H1 (cell line): ENCODE results near the gene ACSL4. TPM values are rescaled to one million over a fixed set of nuclear protein-coding genes. Genes with fewer than 3 reads are reported as not detected.

Experiments
- BACH1 ChIP-seq: IDR thresholded peaks from 2 replicates; pipeline ENCODE4 v1.6.1; 2012; ENCODE audit warnings: low read length, improper control_type of control experiment
- CHD2 ChIP-seq: IDR thresholded peaks from 2 replicates; pipeline ENCODE4 v1.6.1; 2012; ENCODE audit warnings: low read length, improper control_type of control experiment
- CHD7 ChIP-seq: fragments of 300-600 bp; sonication (generic); IDR thresholded peaks from 2 replicates; pipeline ENCODE4 v1.7.1; 2012; ENCODE audit warnings: low read length, moderate library complexity, mild to moderate bottlenecking, inconsistent platforms; ENCODE audit not compliant: insufficient replicate concordance
- E2F6 ChIP-seq: IDR thresholded peaks from 2 replicates; pipeline ENCODE4 v1.6.1; 2012; ENCODE audit warnings: inconsistent platforms
- HDAC6 ChIP-seq: IDR thresholded peaks from one replicate; pipeline ENCODE4 v1.7.1; 2012; ENCODE audit warnings: low read depth, mild to moderate bottlenecking, inconsistent platforms, low read length, moderate library complexity
- KDM1A ChIP-seq: fragments of 200-600, 300-600 bp; sonication (generic); IDR thresholded peaks from 2 replicates; pipeline ENCODE4 v1.7.1; 2016; ENCODE audit warnings: mild to moderate bottlenecking, low read length, borderline replicate concordance
- NANOG ChIP-seq: IDR thresholded peaks from 2 replicates; pipeline ENCODE4 v1.6.1; 2011; ENCODE audit warnings: low read length, low read depth, mild to moderate bottlenecking, inconsistent platforms; ENCODE audit not compliant: insufficient read depth, poor library complexity, severe bottlenecking
- RFX5 ChIP-seq: IDR thresholded peaks from 2 replicates; pipeline ENCODE4 v1.6.1; 2011; ENCODE audit warnings: low read depth, low read length, improper control_type of control experiment, borderline replicate concordance
- SIN3A ChIP-seq, 2 experiments: IDR thresholded peaks in 1 of 2; conservative IDR thresholded peaks in 1 of 2; 2 replicates each; pipeline ENCODE4 v1.6.1; 2011 to 2012; ENCODE audit warnings: low read length in 2 of 2, improper control_type of control experiment in 1 of 2, low read depth in 1 of 2, mild to moderate bottlenecking in 1 of 2
- TAF7 ChIP-seq: optimal IDR thresholded peaks from 2 replicates; pipeline ENCODE3; 2011; ENCODE audit warnings: low read depth, mild to moderate bottlenecking, inconsistent platforms, low read length, moderate library complexity, borderline replicate concordance
- TCF12 ChIP-seq: IDR thresholded peaks from 2 replicates; pipeline ENCODE4 v1.6.1; 2011; ENCODE audit warnings: low read depth, mild to moderate bottlenecking, low read length
- polyA plus RNA-seq, 7 experiments: library from polyadenylated mRNA; depleted of rRNA in 3 of 7; stranded (reverse) in 5 of 7; unstranded in 2 of 7; fragments of >200 nt in 5 of 7; fragments of 200-250 nt in 2 of 7; gene quantifications; 1 replicate in 5 of 7; 2 replicates in 1 of 7; 4 replicates in 1 of 7; pipeline versions ENCODE4 v1.2.1 to v1.2.3, GENCODE V29; 2011 to 2013; ENCODE audit warnings: missing spikeins in 2 of 7, mixed read lengths in 2 of 7
- total RNA-seq: library from RNA; stranded (reverse); fragmentation: NEBNext Ultra II Directional; extraction: Animal tissue kit (Norgen Biotek cat#: 25700); gene quantifications from 2 replicates; pipeline ENCODE4 v1.2.1, GENCODE V29; 2021

The ACSL4 gene
- total and polyA plus RNA-seq, 2 of the 8 experiments (the other 6 are each of a cell fraction or from before 2014, with no cell fraction given), result 11.3 to 47.0 TPM

- TF ChIP-seq CHD7 (no peak), HDAC6 (no peak), RFX5 (no peak), TCF12 (no peak), E2F6 (no peak), SIN3A (conservative IDR thresholded peaks at IDR 0.05 in 1 of 2, IDR thresholded peaks at IDR 0.05 in 1 of 2; ENCODE audit: low read depth in 1 of 2, low read length in 2 of 2) (no peak), TAF7 (no peak), NANOG (no peak), BACH1 (no peak), KDM1A (no peak), CHD2 (no peak)
Observed at GRCh38 chrX:109704563-109704962, 28.5 kb downstream of the ACSL4 start (continued).
